ENCODE data around the gene KCNQ1.
"Not testable (repeated sequence)": the region's sequence is repeated elsewhere in the genome, so short reads cannot be mapped to it uniquely, and the experiment has no call there.

The KCNQ1 gene

GRCh38 chr11:2592559-2593392, 148.0 kb downstream of the KCNQ1 start:
- no peak for DNase-seq (ENCODE audit: low read depth in 2 of 2)

GRCh38 chr11:2593393-2593950, 148.7 kb downstream of the KCNQ1 start:
- no peak for DNase-seq (ENCODE audit: low read depth in 2 of 2)

GRCh38 chr11:2594267-2594666, 149.5 kb downstream of the KCNQ1 start:
- DNase-seq (ENCODE audit: low read depth in 2 of 2) = no peak

GRCh38 chr11:2595204-2595603, 150.4 kb downstream of the KCNQ1 start:
- DNase-seq (ENCODE audit: low read depth in 2 of 2) = no peak

- DNase-seq (ENCODE audit: low read depth in 2 of 2) = no peak
Observed at GRCh38 chr11:2599561-2600189, 154.9 kb downstream of the KCNQ1 start.

- no peak for DNase-seq (ENCODE audit: low read depth in 2 of 2)
Observed at GRCh38 chr11:2609345-2609744, 164.5 kb downstream of the KCNQ1 start.

- DNase-seq (ENCODE audit: low read depth in 2 of 2) = no peak
Observed at GRCh38 chr11:2612884-2613571, 168.2 kb downstream of the KCNQ1 start.

GRCh38 chr11:2621894-2622293, 177.1 kb downstream of the KCNQ1 start:
- no peak for DNase-seq (ENCODE audit: low read depth in 2 of 2)

- no peak for DNase-seq (ENCODE audit: low read depth in 2 of 2)
Observed at GRCh38 chr11:2625183-2625582, 180.4 kb downstream of the KCNQ1 start.

- no peak for DNase-seq (ENCODE audit: low read depth in 2 of 2)
Observed at GRCh38 chr11:2630679-2631078, 185.9 kb downstream of the KCNQ1 start.

GRCh38 chr11:2631161-2631560, 186.4 kb downstream of the KCNQ1 start:
- no peak for DNase-seq (ENCODE audit: low read depth in 2 of 2)

GRCh38 chr11:2639763-2640162, 195.0 kb downstream of the KCNQ1 start:
- not testable (repeated sequence) for DNase-seq (ENCODE audit: low read depth in 2 of 2)

GRCh38 chr11:2641623-2642022, 196.8 kb downstream of the KCNQ1 start:
- no peak for DNase-seq (ENCODE audit: low read depth in 2 of 2)

GRCh38 chr11:2643746-2644145, 198.9 kb downstream of the KCNQ1 start:
- DNase-seq (ENCODE audit: low read depth in 2 of 2) = no peak

- DNase-seq (ENCODE audit: low read depth in 2 of 2) = no peak
Observed at GRCh38 chr11:2644844-2645778, 200.3 kb downstream of the KCNQ1 start.

- no peak for DNase-seq (ENCODE audit: low read depth in 2 of 2)
Observed at GRCh38 chr11:2645779-2646118, 200.9 kb downstream of the KCNQ1 start.

GRCh38 chr11:2647167-2647566, 202.4 kb downstream of the KCNQ1 start:
- no peak for DNase-seq (ENCODE audit: low read depth in 2 of 2)

GRCh38 chr11:2647953-2648352, 203.1 kb downstream of the KCNQ1 start:
- DNase-seq (ENCODE audit: low read depth in 2 of 2) = no peak

- no peak for DNase-seq (ENCODE audit: low read depth in 2 of 2)
Observed at GRCh38 chr11:2649400-2649799, 204.6 kb downstream of the KCNQ1 start.

- no peak for DNase-seq (ENCODE audit: low read depth in 2 of 2)
Observed at GRCh38 chr11:2649848-2650247, 205.0 kb downstream of the KCNQ1 start.

- no peak for DNase-seq (ENCODE audit: low read depth in 2 of 2)
Observed at GRCh38 chr11:2650343-2650867, 205.6 kb downstream of the KCNQ1 start.
